ENCODE data around the gene CFAP100.

- TF ChIP-seq CTCF (IDR thresholded peaks at IDR 0.05) = no peak
- no peak for TF ChIP-seq POLR2A (IDR thresholded peaks at IDR 0.05)
- TF ChIP-seq EP300 (IDR thresholded peaks at IDR 0.05) = peak in 1 of 2 donors; percentile 11
Observed at GRCh38 chr3:126474498-126475412, 80.0 kb downstream of the CFAP100 start.

Measured in tibial nerve (tissue), 4 donors.